ENCODE data around the gene PLPP3. TPM values are rescaled to one million over a fixed set of nuclear protein-coding genes. Genes with fewer than 3 reads are reported as not detected.

The PLPP3 gene
- total RNA-seq, 1 experiment from 2014 or later, result 3.4 TPM

- Histone ChIP-seq H3K79me2 (ENCODE audit: insufficient read depth, low read length) (no peaks in the 10 kb centered on the region), H3K4me1 (ENCODE audit: control insufficient read depth in 1 of 2, insufficient read depth in 2 of 2, low read length in 2 of 2) (no peaks in the 10 kb centered on the region; a peak in 1 of 4 replicates), H3K27me3 (ENCODE audit: insufficient read depth, low read length) (no peaks in the 10 kb centered on the region), H3K36me3 (ENCODE audit: control insufficient read depth in 1 of 2, insufficient read depth in 2 of 2, low read length in 2 of 2) (no peaks in the 10 kb centered on the region), H2AFZ (ENCODE audit: low read depth, low read length, poor library complexity, severe bottlenecking) (no peak overlapping the region), H3K9me2 (ENCODE audit: insufficient read depth) (no peaks in the 10 kb centered on the region), H3K9ac (ENCODE audit: low read length) (no peak overlapping the region), H3K27ac (ENCODE audit: low read depth, low read length) (no peak overlapping the region), H3K9me3 (ENCODE audit: control insufficient read depth in 1 of 2, insufficient read depth in 1 of 2, low read depth in 1 of 2, low read length in 2 of 2) (no peaks in the 10 kb centered on the region), H3K4me2 (ENCODE audit: low read length) (no peak overlapping the region), H3K4me3 (replicated peaks in 1 of 2; ENCODE audit: low read depth in 1 of 2, low read length in 2 of 2) (no peak overlapping the region), H4K20me1 (ENCODE audit: insufficient read depth) (no peaks in the 10 kb centered on the region)
- POLR2A ChIA-PET, result no interaction called here
- intact Hi-C loops (cut with micrococcal nuclease), result loop anchor here (10.0 kb wide), 1 partner anchor 375 kb away; no protein-coding TSS in a partner anchor
- no peak for DNase-seq (ENCODE audit: low read depth, low spot score)
- RAD21 ChIA-PET (ENCODE audit: low non-redundant PET in 1 of 2, low total read pairs in 2 of 2, uncharacterized antibody in 2 of 2, unreplicated experiment in 2 of 2), result no interaction called here
- TF ChIP-seq CEBPB (IDR thresholded peaks at IDR 0.05; ENCODE audit: low read depth) (no peak), ZBTB33 (IDR thresholded peaks at IDR 0.05; ENCODE audit: extremely low read depth, insufficient replicate concordance, low read length) (no peak), ZNF274 (IDR thresholded peaks at IDR 0.05; ENCODE audit: low read depth, low read length) (no peak), ATF3 (IDR thresholded peaks at IDR 0.05) (no peak)
- no TSS peak for BruUV-seq (replicated peaks)
- CTCF ChIA-PET, result no interaction called here
- no peak for ATAC-seq
Measured at GRCh38 chr1:56569661-56570060, 9.7 kb downstream of the PLPP3 start.

DNA sequence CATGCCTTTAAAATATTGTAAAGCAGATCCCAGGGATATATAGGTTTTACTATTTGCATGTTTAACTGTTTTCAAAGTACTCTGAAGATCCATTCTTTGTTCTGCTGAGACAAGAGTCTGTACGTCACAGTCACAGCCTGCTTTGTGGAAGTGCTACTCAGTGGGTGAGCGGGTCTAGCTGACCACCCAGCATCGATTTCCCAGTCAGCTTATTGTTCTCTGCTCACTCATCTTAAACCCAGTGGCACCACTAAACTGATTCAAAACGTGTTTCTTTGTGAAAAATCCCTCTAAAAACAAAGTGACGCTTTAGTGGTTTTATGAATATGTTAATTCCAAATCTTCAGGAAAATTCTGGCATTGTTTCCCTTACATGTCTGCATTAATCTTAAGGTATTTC is 12.4 kb downstream of the PLPP3 start:
- DNase-seq (ENCODE audit: low read depth, low spot score), result no peak
- H3K9me2 ChIP-seq (ENCODE audit: insufficient read depth), result no peaks in the 10 kb centered on the region
- ChIA-PET CTCF (no interaction called here), RAD21 (ENCODE audit: low non-redundant PET in 1 of 2, low total read pairs in 2 of 2, uncharacterized antibody in 2 of 2, unreplicated experiment in 2 of 2) (no interaction called here), POLR2A (no interaction called here)
- peaks cover 0 to 4% of the 10 kb centered on the region in 2 experiments; a peak in 2 of 4 replicates for H3K4me1 ChIP-seq (ENCODE audit: control insufficient read depth in 1 of 2, insufficient read depth in 2 of 2, low read length in 2 of 2)
- no peak overlapping the region for H3K4me2 ChIP-seq (ENCODE audit: low read length)
- intact Hi-C loops (cut with micrococcal nuclease), result no loop called here
- BruUV-seq (replicated peaks), result no TSS peak
- TF ChIP-seq, protein P1, sequence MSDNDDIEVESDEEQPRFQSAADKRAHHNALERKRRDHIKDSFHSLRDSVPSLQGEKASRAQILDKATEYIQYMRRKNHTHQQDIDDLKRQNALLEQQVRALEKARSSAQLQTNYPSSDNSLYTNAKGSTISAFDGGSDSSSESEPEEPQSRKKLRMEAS (IDR thresholded peaks at IDR 0.05), result no peak
- TF ChIP-seq ELF1 (IDR thresholded peaks at IDR 0.05; ENCODE audit: borderline replicate concordance, low read depth) (no peak), CTCF (IDR thresholded peaks at IDR 0.05 in 2 of 3, conservative IDR thresholded peaks at IDR 0.05 in 1 of 3; ENCODE audit: borderline replicate concordance in 1 of 3, insufficient read depth in 1 of 3, low read depth in 2 of 3, low read length in 2 of 3) (no peak)
- no peaks in the 10 kb centered on the region for H4K20me1 ChIP-seq (ENCODE audit: insufficient read depth)
- no peak for ATAC-seq
- H3K9ac ChIP-seq (ENCODE audit: low read length), result no peak overlapping the region
- H3K4me3 ChIP-seq (replicated peaks in 1 of 2; ENCODE audit: low read depth in 1 of 2, low read length in 2 of 2), result no peak overlapping the region
- no peaks in the 10 kb centered on the region for H3K27me3 ChIP-seq (ENCODE audit: insufficient read depth, low read length)
- H3K27ac ChIP-seq (ENCODE audit: low read depth, low read length), result no peak overlapping the region
- no peaks in the 10 kb centered on the region for H3K9me3 ChIP-seq (ENCODE audit: control insufficient read depth in 1 of 2, insufficient read depth in 1 of 2, low read depth in 1 of 2, low read length in 2 of 2)
- no peak overlapping the region for H2AFZ ChIP-seq (ENCODE audit: low read depth, low read length, poor library complexity, severe bottlenecking)
- no peaks in the 10 kb centered on the region for H3K79me2 ChIP-seq (ENCODE audit: insufficient read depth, low read length)
- no peaks in the 10 kb centered on the region for H3K36me3 ChIP-seq (ENCODE audit: control insufficient read depth in 1 of 2, insufficient read depth in 2 of 2, low read length in 2 of 2)
